MCF 10A (cell line): ENCODE data around the gene UBXN11. TPM values are rescaled to one million over a fixed set of nuclear protein-coding genes. Genes with fewer than 3 reads are reported as not detected.

ENCODE experiments used
- BruUV-seq: library from RNA; stranded (reverse); fragments of 400-500 nt; replicated peaks from 2 replicates; lab custom pipeline; 2021; lab: Mats Ljungman, UMichigan
- CTCF ChIA-PET: fragments of 300-600 bp; sonication (Branson Sonifier 250); formaldehyde crosslinking; extraction: SDS; loops from one replicate; lab custom pipeline; 2021; ENCODE audit warnings: antibody characterized with exemption, inconsistent platforms; lab: Yijun Ruan, JAX
- POLR2A ChIA-PET: fragments of 300-600, 350-650 bp; sonication (Branson Sonifier 250); formaldehyde crosslinking; extraction: SDS; loops from one replicate; lab custom pipeline; 2020; ENCODE audit warnings: antibody characterized with exemption, inconsistent platforms; lab: Yijun Ruan, JAX
- DNase-seq: peaks from one replicate; pipeline ENCODE4 v3.0.0-alpha.2; 2018; ENCODE audit not compliant: unreplicated experiment
- H3K27ac Mint-ChIP-seq: one replicate; pipeline ENCODE4 v1.8.0; 2022; ENCODE audit warnings: mild to moderate bottlenecking, low read depth, mixed read lengths; ENCODE audit not compliant: unreplicated experiment
- H3K27me3 Mint-ChIP-seq: one replicate; pipeline ENCODE4 v1.8.0; 2022; ENCODE audit warnings: mixed read lengths; ENCODE audit not compliant: insufficient read depth, unreplicated experiment
- H3K36me3 Mint-ChIP-seq: one replicate; pipeline ENCODE4 v1.8.0; 2022; ENCODE audit warnings: mild to moderate bottlenecking, moderate library complexity, mixed read lengths; ENCODE audit not compliant: insufficient read depth, unreplicated experiment
- H3K4me1 Mint-ChIP-seq: one replicate; pipeline ENCODE4 v1.8.0; 2022; ENCODE audit warnings: mixed read lengths; ENCODE audit not compliant: insufficient read depth, unreplicated experiment
- H3K4me3 Mint-ChIP-seq: one replicate; pipeline ENCODE4 v1.8.0; 2022; ENCODE audit warnings: mild to moderate bottlenecking, moderate library complexity, mixed read lengths; ENCODE audit not compliant: unreplicated experiment
- H3K9me3 Mint-ChIP-seq: one replicate; pipeline ENCODE4 v1.8.0; 2022; ENCODE audit warnings: mixed read lengths; ENCODE audit not compliant: unreplicated experiment
- CTCF ChIP-seq: fragments of 200-600 bp; IDR thresholded peaks from one replicate; pipeline ENCODE4 v1.8.0; 2022; ENCODE audit warnings: antibody characterized with exemption, mild to moderate bottlenecking; ENCODE audit not compliant: unreplicated experiment
- intact Hi-C: fragments of 100-400 bp; cut with micrococcal nuclease; formaldehyde crosslinking; loops from 2 replicates; pipeline ENCODE4 v1.14.1; 2022
- total RNA-seq: library from RNA; stranded (reverse); gene quantifications from 2 replicates; pipeline ENCODE4 v1.2.3, GENCODE V29; 2022

Gene UBXN11
- total RNA-seq, 1 experiment from 2014 or later, result 17.7 TPM

- Mint-ChIP-seq H3K27me3 (no peaks in the 10 kb centered on the region), H3K36me3 (peaks cover 24% of the 10 kb centered on the region), H3K27ac (peak overlapping the region; percentile 8), H3K4me3 (no peak overlapping the region), H3K9me3 (no peaks in the 10 kb centered on the region), H3K4me1 (peaks cover 40% of the 10 kb centered on the region)
- ChIA-PET CTCF (interaction anchor here (0.5 to 2.7 kb wide), 28 partner anchors 9 to 147 kb away, joined by 3 to 21 read pairs (median 3); partner anchors contain the start of genes DHDDS, UBXN11 and ZNF593), POLR2A (interaction anchor here (0.7 to 1.8 kb wide), 9 partner anchors 9 to 148 kb away, joined by 3 to 5 read pairs (median 3); partner anchors contain the start of genes CEP85, DHDDS and ZNF593)
- peak; percentile 82 for TF ChIP-seq CTCF
- intact Hi-C loops, result loop anchor here (1.0 kb wide), 2 partner anchors 37 to 107 kb away; no protein-coding TSS in a partner anchor
- DNase-seq, result peak; percentile 89
- BruUV-seq, result no TSS peak
These were observed 21.7 kb downstream of the UBXN11 start for GRCh38 chr1:26284597-26285347.

- BruUV-seq, result no TSS peak
- POLR2A ChIA-PET, result interaction anchor here (0.9 to 1.6 kb wide), 7 partner anchors 9 to 148 kb away, joined by 3 to 5 read pairs (median 3); partner anchors contain the start of genes CEP85 and DHDDS
- intact Hi-C loops, result no loop called here
- Mint-ChIP-seq H3K27me3 (no peaks in the 10 kb centered on the region), H3K4me3 (no peak overlapping the region), H3K4me1 (peaks cover 47% of the 10 kb centered on the region), H3K36me3 (peaks cover 24% of the 10 kb centered on the region), H3K9me3 (no peaks in the 10 kb centered on the region), H3K27ac (peak overlapping the region; percentile 8)
- CTCF ChIA-PET, result interaction anchor here (0.8 to 2.7 kb wide), 16 partner anchors 9 to 148 kb away, joined by 3 to 21 read pairs (median 6); partner anchors contain the start of genes DHDDS and UBXN11
- no peak for DNase-seq
- no peak for TF ChIP-seq CTCF
These were observed 22.4 kb downstream of the UBXN11 start for GRCh38 chr1:26283871-26284596.

GRCh38 chr1:26283279-26283853 lies 23.1 kb downstream of the UBXN11 start:
- TF ChIP-seq CTCF, result no peak
- CTCF ChIA-PET, result interaction anchor here (1.0 kb wide), 1 partner anchor 38 kb away, joined by 3 read pairs; no protein-coding TSS in a partner anchor
- peak overlapping the region; percentile 4 for H3K27ac Mint-ChIP-seq
- no TSS peak for BruUV-seq
- peaks cover 54% of the 10 kb centered on the region for H3K4me1 Mint-ChIP-seq
- intact Hi-C loops, result no loop called here
- POLR2A ChIA-PET, result interaction anchor here (0.7 to 1.6 kb wide), 3 partner anchors 13 to 94 kb away, joined by 3 to 4 read pairs (median 3); no protein-coding TSS in a partner anchor
- DNase-seq, result no peak
- H3K9me3 Mint-ChIP-seq, result no peaks in the 10 kb centered on the region
- H3K27me3 Mint-ChIP-seq, result no peaks in the 10 kb centered on the region
- H3K36me3 Mint-ChIP-seq, result peaks cover 24% of the 10 kb centered on the region
- H3K4me3 Mint-ChIP-seq, result no peak overlapping the region
